Lung (tissue), 12 donors: Measurements from ENCODE around the gene DRAM2. TPM values are rescaled to one million over a fixed set of nuclear protein-coding genes. Genes with fewer than 3 reads are reported as not detected.

Experiments used
- ATAC-seq: fragments of 200-7000 bp; cut with Tn5 transposase; one replicate; pipeline ENCODE4 v1.9.1; 2020; ENCODE audit warnings: moderate number of reproducible peaks; ENCODE audit not compliant: insufficient read depth, low FRiP score
- DNase-seq, 3 donors: peaks; one replicate each; pipeline ENCODE4 v3.0.0-alpha.2; 2013 to 2017
- H3K27ac ChIP-seq, 2 donors: one replicate each; pipeline ENCODE4 v1.5.1; 2013; ENCODE audit warnings: mild to moderate bottlenecking in 2 of 2, moderate library complexity in 2 of 2, control low read depth in 1 of 2, inconsistent platforms in 1 of 2, low read depth in 1 of 2, low read length in 1 of 2
- H3K27me3 ChIP-seq, 3 donors: one replicate each; pipeline ENCODE4 v1.5.1; 2013; ENCODE audit warnings: low read length in 2 of 3; ENCODE audit not compliant: control insufficient read depth in 3 of 3, insufficient read depth in 3 of 3
- H3K36me3 ChIP-seq, 4 donors: one replicate each; pipeline ENCODE4 v1.5.1; 2013; ENCODE audit warnings: low read length in 4 of 4, mild to moderate bottlenecking in 1 of 4, moderate library complexity in 1 of 4; ENCODE audit not compliant: control insufficient read depth in 4 of 4, insufficient read depth in 4 of 4
- H3K4me1 ChIP-seq, 5 donors: one replicate each; pipeline ENCODE4 v1.5.1; 2013; ENCODE audit warnings: low read length in 5 of 5, mild to moderate bottlenecking in 2 of 5, moderate library complexity in 1 of 5; ENCODE audit not compliant: control insufficient read depth in 5 of 5, insufficient read depth in 5 of 5
- H3K4me3 ChIP-seq: one replicate; pipeline ENCODE4 v1.5.1; 2013; ENCODE audit warnings: mild to moderate bottlenecking, control low read depth, moderate library complexity
- H3K9ac ChIP-seq, 2 donors: one replicate each; pipeline ENCODE4 v1.5.1; 2013; ENCODE audit warnings: low read length in 2 of 2, control low read depth in 1 of 2; ENCODE audit not compliant: insufficient read depth in 1 of 2
- H3K9me3 ChIP-seq, 4 donors: one replicate each; pipeline ENCODE4 v1.5.1; 2013; ENCODE audit warnings: low read length in 3 of 4, mild to moderate bottlenecking in 1 of 4, moderate library complexity in 1 of 4; ENCODE audit not compliant: control insufficient read depth in 4 of 4, insufficient read depth in 3 of 4
- CTCF ChIP-seq: IDR thresholded peaks from 2 replicates; pipeline ENCODE4 v1.5.1; 2012; ENCODE audit warnings: mild to moderate bottlenecking; ENCODE audit errors: control extremely low read depth, extremely low read depth
- WGBS, 2 donors: extraction: QIAGEN DNeasy Blood & Tissue Kit; methylation state at CpG; one replicate each; pipeline ENCODE4 v1.1.7; 2013; 5-methylcytosine and 5-hydroxymethylcytosine counted together
- polyA plus RNA-seq, 2 donors: library from polyadenylated mRNA; stranded (reverse); fragments of 200-250 nt; gene quantifications; one replicate each; pipeline ENCODE4 v1.2.1, GENCODE V29; 2013
- total RNA-seq, 2 donors: library from RNA; depleted of rRNA in 1 of 2; stranded (reverse); fragments of >200 nt in 1 of 2; gene quantifications; one replicate each; pipeline ENCODE4 v1.2.1, GENCODE V29; 2014 to 2021
- donor health status: control.
- donor health status: control.
- donor health status: Bipolar disorder and iron deficiency.
- donor health status: healthy.
- donor health status: DM: yes; HTN: yes; CAD: no.

Gene DRAM2
- total and polyA plus RNA-seq, 4 donors, result 28.2 to 76.1 (median 40.4) TPM

- peak overlapping the region in 1 of 2 donors; percentile 36 for H3K9ac ChIP-seq
- peaks cover 0 to 3% (median 1%) of the 10 kb centered on the region in 4 donors for H3K36me3 ChIP-seq
- H3K9me3 ChIP-seq, result no peaks in the 10 kb centered on the region
- WGBS, 2 donors, result 59 to 77% methylated on average over 5 of the region's 5 CpGs
- peaks cover 0 to 24% (median 6%) of the 10 kb centered on the region in 5 donors for H3K4me1 ChIP-seq
- ATAC-seq (no peak), DNase-seq (no peak)
- no peak overlapping the region for H3K27ac ChIP-seq
- TF ChIP-seq CTCF, result no peak
- H3K27me3 ChIP-seq, result no peaks in the 10 kb centered on the region
- no peak overlapping the region for H3K4me3 ChIP-seq
Measured at GRCh38 chr1:111142356-111142975, 2.6 kb upstream of the DRAM2 start.

GRCh38 chr1:111141245-111142220 is 1.6 kb upstream of the DRAM2 start:
- no peak for TF ChIP-seq CTCF
- 38 to 40% methylated on average over 5 of the region's 5 CpGs for whole genome bisulfite sequencing, 2 donors
- Histone ChIP-seq H3K36me3 (peaks cover 0 to 3% (median 1%) of the 10 kb centered on the region in 4 donors), H3K4me1 (peaks cover 0 to 24% (median 6%) of the 10 kb centered on the region in 5 donors), H3K27me3 (no peaks in the 10 kb centered on the region), H3K4me3 (no peak overlapping the region), H3K9me3 (no peaks in the 10 kb centered on the region), H3K27ac (no peak overlapping the region), H3K9ac (peak overlapping the region in 1 of 2 donors; percentile 91)
- no peak for ATAC-seq
- DNase-seq, result no peak

GRCh38 chr1:111140680-111140967 is 731 bp upstream of the DRAM2 start:
- Histone ChIP-seq H3K27ac (peak overlapping the region; percentile 85 to 98), H3K4me1 (peaks cover 0 to 24% (median 6%) of the 10 kb centered on the region in 5 donors), H3K36me3 (peaks cover 0 to 3% (median 3%) of the 10 kb centered on the region in 4 donors), H3K27me3 (no peaks in the 10 kb centered on the region), H3K9me3 (no peaks in the 10 kb centered on the region), H3K9ac (peak overlapping the region; percentile 78 to 91), H3K4me3 (peak overlapping the region; percentile 90)
- TF ChIP-seq CTCF, result no peak
- DNase-seq (no peak), ATAC-seq (no peak)
- WGBS, 2 donors, result 0% methylated on average over 9 of the region's 9 CpGs
